Measurements from ENCODE around the gene PRDM15.

Gene PRDM15

GRCh38 chr21:41856572-41856971 is 22.6 kb downstream of the PRDM15 start:
- in situ Hi-C loops (cut with MboI; ENCODE audit: low pct_unique_long_range_greater_than_20kb, low sequenced_read_pairs, unreplicated experiment), result no loop called here
- no peak for TF ChIP-seq CTCF (IDR thresholded peaks at IDR 0.05; ENCODE audit: extremely low read depth, insufficient read depth, missing control alignments)

GRCh38 chr21:41854426-41854995 is 24.6 kb downstream of the PRDM15 start:
- no peak for TF ChIP-seq CTCF (IDR thresholded peaks at IDR 0.05; ENCODE audit: extremely low read depth, insufficient read depth, missing control alignments)
- in situ Hi-C loops (cut with MboI; ENCODE audit: low pct_unique_long_range_greater_than_20kb, low sequenced_read_pairs, unreplicated experiment), result no loop called here
- DNase-seq (ENCODE audit: low spot score), result no peak

More at GRCh38 chr21:41856572-41856971, 22.6 kb downstream of the PRDM15 start:
- no peak for DNase-seq (ENCODE audit: low spot score)

- no peak for DNase-seq (ENCODE audit: low spot score)
- TF ChIP-seq CTCF (IDR thresholded peaks at IDR 0.05; ENCODE audit: extremely low read depth, insufficient read depth, missing control alignments), result no peak
- in situ Hi-C loops (cut with MboI; ENCODE audit: low pct_unique_long_range_greater_than_20kb, low sequenced_read_pairs, unreplicated experiment), result no loop called here
Observed at GRCh38 chr21:41852929-41853320, 26.2 kb downstream of the PRDM15 start.

- no peak for DNase-seq (ENCODE audit: low spot score)
- no peak for TF ChIP-seq CTCF (IDR thresholded peaks at IDR 0.05; ENCODE audit: extremely low read depth, insufficient read depth, missing control alignments)
- in situ Hi-C loops (cut with MboI; ENCODE audit: low pct_unique_long_range_greater_than_20kb, low sequenced_read_pairs, unreplicated experiment), result no loop called here
Observed at GRCh38 chr21:41852151-41852928, 26.8 kb downstream of the PRDM15 start.

- no peak for DNase-seq (ENCODE audit: low spot score)
- in situ Hi-C loops (cut with MboI; ENCODE audit: low pct_unique_long_range_greater_than_20kb, low sequenced_read_pairs, unreplicated experiment), result no loop called here
- TF ChIP-seq CTCF (IDR thresholded peaks at IDR 0.05; ENCODE audit: extremely low read depth, insufficient read depth, missing control alignments), result no peak
Observed at GRCh38 chr21:41851090-41851790, 27.9 kb downstream of the PRDM15 start.

GRCh38 chr21:41850085-41850484 is 29.1 kb downstream of the PRDM15 start:
- in situ Hi-C loops (cut with MboI; ENCODE audit: low pct_unique_long_range_greater_than_20kb, low sequenced_read_pairs, unreplicated experiment), result no loop called here
- DNase-seq (ENCODE audit: low spot score), result no peak
- no peak for TF ChIP-seq CTCF (IDR thresholded peaks at IDR 0.05; ENCODE audit: extremely low read depth, insufficient read depth, missing control alignments)

Measured in GM13977 (cell line).